ENCODE results near the gene CACNA1H. TPM values are rescaled to one million over a fixed set of nuclear protein-coding genes. Genes with fewer than 3 reads are reported as not detected.

Gene CACNA1H
- total and polyA plus RNA-seq, 2 donors (not counting 3 experiments of a cell fraction or from before 2014, with no cell fraction given): 0.03 TPM; not detected in 1

DNA sequence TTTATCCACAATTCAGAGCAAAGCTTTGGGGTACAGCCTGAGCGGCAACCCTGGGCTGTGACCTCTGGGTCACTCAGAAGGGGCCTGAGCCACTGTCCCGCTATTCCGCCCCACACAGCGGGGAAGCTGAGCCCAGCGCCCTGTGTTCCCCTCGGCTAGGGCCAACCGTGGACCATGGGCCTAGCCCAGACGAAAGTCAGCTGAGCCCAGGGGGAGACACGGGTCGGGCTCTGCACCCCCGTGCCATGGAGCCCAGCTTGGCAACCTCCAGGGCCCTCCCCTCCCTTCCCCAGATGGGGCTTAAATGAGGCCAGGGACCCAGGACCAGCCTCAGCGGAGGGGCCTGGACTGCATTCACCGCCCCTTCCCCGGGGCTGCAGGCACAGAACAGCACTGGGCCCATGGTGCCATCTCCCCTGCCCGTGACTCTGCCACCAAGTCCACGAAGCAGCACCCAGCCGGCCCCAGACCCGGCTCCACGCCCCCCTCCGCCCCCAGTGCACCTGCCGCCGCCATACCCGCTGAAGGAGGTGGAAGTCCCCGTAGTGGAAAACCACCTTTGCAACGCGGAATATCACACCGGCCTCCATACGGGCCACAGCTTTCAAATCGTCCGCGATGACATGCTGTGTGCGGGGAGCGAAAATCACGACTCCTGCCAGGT is 104.8 kb downstream of the CACNA1H start:
- Histone ChIP-seq H3K9me3 (replicated peaks; ENCODE audit: control insufficient read depth, insufficient read depth, low read length) (no peaks in the 10 kb centered on the region), H4K20me1 (replicated peaks; ENCODE audit: control insufficient read depth, extremely low read depth, insufficient read depth, low read length) (no peaks in the 10 kb centered on the region), H3K4me1 (ENCODE audit: control insufficient read depth, extremely low read depth, insufficient read depth, low read length) (no peaks in the 10 kb centered on the region), H3K27ac (ENCODE audit: insufficient read depth, low read depth, low read length) (no peak overlapping the region), H3K9me1 (replicated peaks; ENCODE audit: control insufficient read depth, extremely low read depth, insufficient read depth, low read length) (no peaks in the 10 kb centered on the region), H3K79me2 (ENCODE audit: control insufficient read depth, insufficient read depth, low read length) (no peaks in the 10 kb centered on the region), H3K4me3 (replicated peaks in 1 of 3; ENCODE audit: insufficient read depth in 1 of 3, low read depth in 1 of 3, low read length in 3 of 3) (no peak overlapping the region), H3K36me3 (ENCODE audit: control insufficient read depth in 2 of 2, extremely low read depth in 1 of 2, insufficient read depth in 2 of 2, low read length in 2 of 2) (no peaks in the 10 kb centered on the region), H3K9ac (replicated peaks; ENCODE audit: extremely low read depth, insufficient read depth, low read length) (no peak overlapping the region), H2AFZ (ENCODE audit: low read depth, low read length) (no peak overlapping the region), H3K27me3 (ENCODE audit: control insufficient read depth in 2 of 2, insufficient read depth in 2 of 2, low read length in 2 of 2) (peaks cover 21 to 25% of the 10 kb centered on the region in 2 experiments), H3K4me2 (ENCODE audit: insufficient read depth, low read length) (no peak overlapping the region)
- CTCF ChIA-PET: no interaction called here
- FAIRE-seq (no peak), DNase-seq (ENCODE audit: low read depth, low spot score) (no peak)
- dilution Hi-C loops (cut with MboI; ENCODE audit: extremely low pct_ligation_motif_present, low sequenced_read_pairs): no loop called here
- TF ChIP-seq EZH2 (IDR thresholded peaks at IDR 0.05; ENCODE audit: borderline replicate concordance, low read depth, low read length, severe bottlenecking) (no peak), POLR2A (IDR thresholded peaks at IDR 0.05; ENCODE audit: low read depth, low read length) (no peak), FOS (IDR thresholded peaks at IDR 0.05; ENCODE audit: borderline replicate concordance, insufficient read depth, low read length) (no peak), MAX (IDR thresholded peaks at IDR 0.05; ENCODE audit: insufficient read depth, insufficient read length) (no peak), JUN (IDR thresholded peaks at IDR 0.05; ENCODE audit: borderline replicate concordance, insufficient read depth, insufficient read length, low read depth) (no peak), MYC (IDR thresholded peaks at IDR 0.05; ENCODE audit: low read depth, low read length) (no peak), POLR2AphosphoS5 (IDR thresholded peaks at IDR 0.05; ENCODE audit: insufficient read depth, low read depth, low read length) (no peak), GATA2 (IDR thresholded peaks at IDR 0.05; ENCODE audit: insufficient read depth, insufficient read length, low read depth, low read length) (no peak)
- TF ChIP-seq, protein P1, sequence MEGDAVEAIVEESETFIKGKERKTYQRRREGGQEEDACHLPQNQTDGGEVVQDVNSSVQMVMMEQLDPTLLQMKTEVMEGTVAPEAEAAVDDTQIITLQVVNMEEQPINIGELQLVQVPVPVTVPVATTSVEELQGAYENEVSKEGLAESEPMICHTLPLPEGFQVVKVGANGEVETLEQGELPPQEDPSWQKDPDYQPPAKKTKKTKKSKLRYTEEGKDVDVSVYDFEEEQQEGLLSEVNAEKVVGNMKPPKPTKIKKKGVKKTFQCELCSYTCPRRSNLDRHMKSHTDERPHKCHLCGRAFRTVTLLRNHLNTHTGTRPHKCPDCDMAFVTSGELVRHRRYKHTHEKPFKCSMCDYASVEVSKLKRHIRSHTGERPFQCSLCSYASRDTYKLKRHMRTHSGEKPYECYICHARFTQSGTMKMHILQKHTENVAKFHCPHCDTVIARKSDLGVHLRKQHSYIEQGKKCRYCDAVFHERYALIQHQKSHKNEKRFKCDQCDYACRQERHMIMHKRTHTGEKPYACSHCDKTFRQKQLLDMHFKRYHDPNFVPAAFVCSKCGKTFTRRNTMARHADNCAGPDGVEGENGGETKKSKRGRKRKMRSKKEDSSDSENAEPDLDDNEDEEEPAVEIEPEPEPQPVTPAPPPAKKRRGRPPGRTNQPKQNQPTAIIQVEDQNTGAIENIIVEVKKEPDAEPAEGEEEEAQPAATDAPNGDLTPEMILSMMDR (IDR thresholded peaks at IDR 0.05; ENCODE audit: extremely low read depth in 1 of 2, insufficient read depth in 1 of 2, low read depth in 1 of 2, low read length in 2 of 2): no peak
- POLR2A ChIA-PET: no interaction called here
- intact Hi-C loops (cut with micrococcal nuclease): no loop called here
- no TSS peak for BruUV-seq (replicated peaks)

All from endothelial cell of umbilical vein (primary cell).